GM12873 (cell line): Measurements from ENCODE around the gene ARHGAP22.

ENCODE experiments used
- CTCF ChIP-seq: IDR thresholded peaks from 2 replicates; pipeline ENCODE4 v1.5.1; 2012; ENCODE audit warnings: low read depth, mild to moderate bottlenecking, moderate library complexity, low read length, control low read depth; ENCODE audit not compliant: insufficient read depth; ENCODE audit errors: missing control alignments

ARHGAP22 gene

DNA sequence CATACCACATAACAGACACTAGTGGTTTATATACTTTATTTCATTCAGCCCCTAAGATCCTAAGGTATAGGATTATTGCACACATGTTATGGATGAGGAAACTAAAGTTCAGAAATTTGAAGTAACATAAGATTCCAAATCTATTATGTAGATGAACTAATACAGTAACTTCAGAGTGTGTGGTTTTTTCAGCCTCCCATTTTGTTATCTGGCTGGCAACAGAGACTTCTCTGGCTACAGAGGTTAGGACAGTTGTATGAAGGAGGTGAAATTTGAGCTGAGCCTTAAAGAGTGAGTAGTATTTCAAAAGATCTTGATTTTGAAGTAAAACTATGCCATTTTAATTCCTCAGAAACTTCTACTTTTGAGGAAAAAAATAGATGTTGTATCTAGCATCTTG, 173.0 kb downstream of the ARHGAP22 start:
- TF ChIP-seq CTCF: no peak

- no peak for TF ChIP-seq CTCF
These were observed 174.4 kb downstream of the ARHGAP22 start for GRCh38 chr10:48430402-48430993.

GRCh38 chr10:48429309-48429708, 175.6 kb downstream of the ARHGAP22 start:
- no peak for TF ChIP-seq CTCF

DNA sequence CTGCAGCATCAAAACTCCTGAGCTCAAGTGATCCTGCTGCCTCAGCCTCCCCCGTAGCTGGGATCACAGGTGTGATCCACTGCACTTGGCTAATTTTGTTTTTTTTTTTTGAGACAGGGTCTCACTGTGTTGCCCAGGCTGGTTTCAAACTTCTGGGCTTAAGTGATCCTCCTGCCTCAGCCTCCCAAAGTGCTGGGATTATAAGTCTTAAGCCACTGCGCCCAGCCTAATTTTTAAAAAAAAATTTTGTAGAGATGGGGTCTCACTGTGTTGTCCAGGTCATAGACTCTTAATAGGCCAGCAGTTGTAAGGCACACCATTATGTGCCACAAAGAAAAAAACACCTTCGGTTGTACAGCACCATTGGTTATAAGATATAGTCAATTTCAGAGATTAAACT, 176.0 kb downstream of the ARHGAP22 start:
- TF ChIP-seq CTCF: no peak

- no peak for TF ChIP-seq CTCF
These were observed 181.0 kb downstream of the ARHGAP22 start for GRCh38 chr10:48423884-48424283.

GRCh38 chr10:48419714-48420113, 185.2 kb downstream of the ARHGAP22 start:
- no peak for TF ChIP-seq CTCF

GRCh38 chr10:48418189-48418788, 186.6 kb downstream of the ARHGAP22 start:
- no peak for TF ChIP-seq CTCF

GRCh38 chr10:48417374-48417773, 187.5 kb downstream of the ARHGAP22 start:
- TF ChIP-seq CTCF: no peak
